ENCODE data around the gene ANAPC16.
A peak's percentile ranks its signal among the peaks of the same experiment; 100 is the strongest.
"Not testable (repeated sequence)": the region's sequence is repeated elsewhere in the genome, so short reads cannot be mapped to it uniquely, and the experiment has no call there.

ANAPC16 gene

DNA sequence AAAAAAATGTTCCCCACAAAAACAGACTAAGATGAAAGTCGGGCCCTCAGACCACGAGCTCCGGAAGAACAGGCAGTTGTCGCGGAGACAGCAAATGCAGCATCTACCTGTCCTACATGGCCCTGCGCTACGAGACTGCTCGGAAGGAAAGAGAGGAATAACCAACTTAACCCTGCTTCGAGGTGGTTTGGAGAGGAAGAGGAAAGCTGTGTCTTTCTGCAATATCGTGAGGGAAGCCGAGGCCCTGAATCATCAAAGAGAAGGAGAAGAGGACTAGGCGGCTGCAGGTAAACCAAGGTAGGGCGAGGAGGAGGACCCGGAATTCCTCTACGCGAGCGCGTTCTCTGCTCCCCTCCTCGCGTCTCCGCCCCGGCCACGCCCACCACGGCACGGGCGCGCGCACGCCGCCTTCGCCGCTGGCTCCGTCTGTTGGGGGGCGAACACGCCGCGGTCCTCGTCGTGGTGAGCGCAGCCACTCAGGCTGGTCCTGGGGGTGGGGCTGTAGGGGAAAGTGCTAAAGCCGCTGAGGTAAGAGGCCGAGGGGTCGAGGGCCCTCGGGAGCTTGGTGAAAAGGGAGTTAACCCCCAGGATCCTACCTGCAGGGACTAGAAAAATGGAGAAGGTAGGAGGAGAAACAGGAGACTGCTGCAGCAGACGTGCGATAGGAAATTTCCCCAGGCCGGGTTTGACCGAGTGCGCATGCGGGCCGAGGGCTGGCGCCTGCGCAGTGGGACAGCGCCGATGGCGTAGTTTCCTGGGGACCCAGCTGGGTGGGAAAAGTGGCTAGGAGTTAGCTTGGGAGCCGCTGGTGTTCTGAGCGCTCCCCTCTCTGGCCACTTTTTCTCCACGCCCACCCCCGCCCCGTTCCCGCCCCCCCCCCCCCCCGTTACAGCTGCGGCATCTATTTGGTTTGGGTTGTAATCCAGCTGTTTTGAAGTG, at the start of gene ANAPC16, which contains the start of gene ASCC1:
Gene ANAPC16, plus strand, starts transcription at position 402 of the 939 bp plus-strand sequence. CDS start 7,903 bp downstream, outside the sequence.
Gene ASCC1, minus strand, starts transcription at position 666 of the 939 bp plus-strand sequence. CDS start 2,978 bp downstream, outside the sequence.
- peak; percentile 93 to 95 for DNase-seq

DNA sequence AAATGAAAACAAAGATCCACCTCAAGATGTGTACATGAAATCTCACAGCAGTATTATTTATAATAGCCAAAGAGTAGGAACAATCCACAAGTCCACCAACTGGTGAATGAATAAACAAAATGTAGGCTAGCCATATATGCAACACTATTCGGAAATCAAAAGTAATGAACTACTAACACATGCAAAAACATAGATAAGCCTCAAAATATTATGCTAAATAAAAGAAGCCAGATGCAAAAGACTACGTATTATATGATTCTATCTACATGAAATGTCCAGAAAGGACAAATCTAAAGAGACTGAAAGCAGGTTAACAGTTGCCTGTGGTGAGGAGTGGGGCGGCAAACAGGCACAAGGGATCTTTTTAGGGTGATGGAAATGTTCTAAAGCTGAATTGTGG, 48.7 kb upstream of the ANAPC16 start:
- no peak for DNase-seq

DNA sequence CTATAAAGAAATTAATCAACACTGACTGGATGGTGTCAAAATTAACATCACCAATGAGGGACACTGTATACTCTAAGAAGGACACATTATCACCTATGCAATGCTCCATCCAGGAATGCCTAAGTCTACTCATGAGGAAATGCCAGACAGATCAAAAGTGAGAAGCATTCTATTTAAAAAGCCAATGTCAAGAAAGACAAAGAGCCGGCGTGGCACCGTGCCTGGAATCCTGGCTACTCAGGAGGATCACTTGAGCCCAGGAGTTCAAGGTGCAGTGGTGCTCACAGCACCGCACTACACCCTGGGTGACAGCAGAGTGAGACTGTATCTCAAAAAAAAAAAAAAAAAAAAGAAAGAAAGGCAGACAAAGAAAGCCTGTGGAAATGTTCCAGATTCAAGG, 45.5 kb upstream of the ANAPC16 start:
- DNase-seq, result no peak

DNA sequence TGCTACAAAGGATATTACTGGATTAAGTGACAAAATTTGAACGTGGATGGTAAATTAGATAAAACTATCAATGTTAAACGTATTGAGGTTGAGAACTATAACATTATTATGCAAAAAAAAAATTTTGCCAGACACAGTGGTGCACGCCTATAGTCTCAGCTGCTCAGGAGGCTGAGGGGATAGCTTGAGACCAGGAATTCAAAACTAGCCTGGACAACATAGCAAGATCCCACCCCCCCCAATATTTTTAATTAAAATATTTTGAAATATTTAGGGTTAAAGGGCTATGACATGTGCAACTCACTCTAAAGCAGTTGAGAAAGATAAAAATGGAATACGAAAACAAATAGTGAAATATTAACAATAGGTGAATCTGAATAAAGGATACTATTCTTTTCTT, 45.1 kb upstream of the ANAPC16 start:
- DNase-seq, result no peak

DNA sequence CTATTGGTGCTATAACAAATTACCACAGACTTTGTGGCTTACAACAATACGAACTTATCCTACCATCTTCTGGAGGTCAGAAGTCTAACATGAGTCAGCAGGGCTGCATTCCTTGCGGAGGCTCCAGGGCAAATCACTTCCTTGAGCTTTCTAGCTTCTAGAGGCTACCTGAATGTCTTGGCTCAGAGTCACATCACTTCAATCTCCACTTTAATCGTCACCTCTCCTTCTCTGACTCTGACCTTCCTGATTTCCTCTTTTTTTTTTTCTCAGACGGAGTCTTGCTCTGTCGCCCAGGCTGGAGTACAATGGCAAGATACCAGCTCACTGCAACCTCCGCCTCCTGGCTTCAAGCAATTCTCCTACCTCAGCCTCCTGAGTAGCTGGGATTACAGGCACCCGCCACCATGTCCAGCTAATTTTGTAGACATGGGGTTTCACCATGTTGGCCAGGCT, 44.6 kb upstream of the ANAPC16 start:
- DNase-seq, result no peak

DNA sequence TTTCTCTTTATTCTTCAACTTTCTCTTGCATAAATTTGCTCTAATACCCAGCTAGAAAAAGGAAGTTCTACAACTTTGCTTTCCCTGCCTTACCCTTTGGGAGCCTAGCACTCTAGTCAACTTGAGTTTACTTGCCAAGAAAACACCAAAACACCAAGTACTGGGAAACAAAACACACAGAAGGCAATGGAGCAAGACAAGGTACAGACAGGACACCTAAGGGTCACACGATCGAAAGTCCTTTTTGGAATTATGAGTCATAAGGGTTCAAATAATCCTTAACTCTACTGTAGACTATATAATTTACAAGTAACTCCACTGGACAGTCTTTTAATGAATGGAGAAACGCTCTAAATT, 42.6 kb upstream of the ANAPC16 start:
- no peak for DNase-seq

DNA sequence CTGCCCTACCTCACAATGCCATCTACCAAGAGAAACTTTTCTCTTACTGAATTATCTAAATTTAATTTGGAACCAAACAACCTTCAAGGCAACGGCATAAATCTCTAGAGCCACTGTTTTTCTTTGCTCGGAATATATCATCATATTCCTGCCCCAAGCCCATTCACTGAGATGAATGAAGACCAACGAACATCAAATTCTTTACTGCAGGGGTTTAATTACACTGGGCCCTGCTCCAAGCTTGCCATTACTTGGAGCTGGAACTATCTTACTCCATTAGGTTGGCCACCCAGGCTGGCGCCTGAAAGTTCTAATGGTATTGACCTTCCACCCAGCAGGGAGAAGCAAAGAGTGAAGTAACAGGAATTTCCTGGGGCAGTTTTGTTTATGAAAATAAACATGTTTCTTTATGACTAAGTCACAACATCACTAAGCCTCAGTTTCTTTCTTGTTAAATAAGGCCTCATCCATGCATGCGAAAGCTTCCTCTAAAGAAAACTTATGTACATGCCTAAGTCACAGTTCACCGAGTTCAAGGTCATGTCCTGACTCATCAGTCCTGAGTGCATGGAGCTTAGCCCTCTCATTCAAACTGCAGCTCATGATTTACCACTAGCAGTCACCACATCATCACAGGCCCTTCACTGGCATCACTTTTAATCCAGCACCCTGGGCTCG, 42.1 kb upstream of the ANAPC16 start:
- no peak for DNase-seq

DNA sequence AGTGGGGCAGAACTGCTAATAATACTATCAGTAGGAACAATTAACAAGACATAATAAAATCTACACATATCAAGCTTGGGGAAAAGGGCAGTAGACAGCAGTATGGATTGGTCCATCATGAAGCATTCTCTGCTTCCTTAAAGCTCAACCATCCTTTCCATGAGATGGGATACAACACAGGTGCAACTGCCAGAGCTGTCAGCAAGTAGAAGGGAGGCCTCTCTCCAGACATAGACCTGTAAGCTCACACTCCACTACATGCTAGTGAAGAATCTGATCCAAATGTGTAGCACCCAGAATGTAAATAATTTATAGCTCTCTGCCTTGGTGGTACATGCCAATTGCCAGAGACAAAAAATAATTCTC, 41.5 kb upstream of the ANAPC16 start:
- no peak for DNase-seq

DNA sequence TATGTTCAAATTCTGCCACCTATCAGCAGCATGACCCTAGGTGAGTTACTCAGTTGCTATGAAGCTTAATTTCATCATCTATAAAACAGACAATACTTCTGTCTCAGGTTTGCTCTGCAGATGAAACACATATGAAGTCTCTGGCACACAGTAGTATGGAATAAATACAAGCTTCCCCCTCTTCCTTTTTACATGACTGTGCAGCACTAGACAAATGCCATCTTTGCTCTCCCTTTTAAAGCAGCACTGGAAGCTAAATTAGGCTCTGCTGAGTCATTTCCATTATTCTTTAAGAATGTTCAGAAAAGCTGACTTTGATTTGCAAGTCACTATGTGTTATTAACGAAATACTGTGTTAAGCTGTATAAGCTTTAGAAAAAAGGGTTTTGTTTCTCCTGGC, 40.7 kb upstream of the ANAPC16 start:
- DNase-seq, result no peak

DNA sequence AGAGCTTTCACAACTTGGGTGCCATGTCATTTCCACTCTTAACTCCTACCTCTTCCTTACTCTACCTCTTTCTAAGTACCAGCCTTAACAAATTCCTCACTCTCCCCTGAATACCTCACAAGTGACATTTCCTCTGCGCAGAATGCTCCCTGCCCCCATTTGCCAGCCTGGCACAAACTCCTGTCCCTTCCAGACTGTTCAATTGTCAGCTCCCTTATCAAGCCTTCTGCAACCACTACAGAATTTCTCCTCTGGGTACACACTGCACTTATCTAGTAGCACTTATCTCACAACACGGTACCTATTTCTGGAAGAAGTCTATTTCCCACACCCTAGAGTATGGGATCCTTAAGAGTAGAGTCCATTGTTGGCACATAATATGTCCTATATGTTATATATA, 39.1 kb upstream of the ANAPC16 start:
- DNase-seq, result no peak

DNA sequence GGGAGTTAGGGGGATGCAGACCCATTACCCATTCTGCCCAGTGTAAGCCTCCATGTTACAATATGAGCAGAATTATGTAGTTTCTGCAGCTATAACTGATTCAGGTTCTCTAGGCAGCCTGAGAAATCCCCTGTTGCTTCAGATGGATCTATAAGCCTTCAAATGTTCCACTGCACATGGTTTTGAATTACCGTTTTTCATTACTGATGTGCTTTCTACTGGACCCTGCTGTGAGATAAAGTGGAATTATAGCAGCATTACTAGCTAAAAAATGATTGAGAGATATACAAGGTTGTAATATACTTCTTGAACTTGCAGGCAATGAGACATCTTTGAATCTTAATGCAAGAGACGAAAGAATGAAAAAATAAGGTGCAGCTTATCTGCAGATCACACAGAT, 38.4 kb upstream of the ANAPC16 start:
- no peak for DNase-seq

DNA sequence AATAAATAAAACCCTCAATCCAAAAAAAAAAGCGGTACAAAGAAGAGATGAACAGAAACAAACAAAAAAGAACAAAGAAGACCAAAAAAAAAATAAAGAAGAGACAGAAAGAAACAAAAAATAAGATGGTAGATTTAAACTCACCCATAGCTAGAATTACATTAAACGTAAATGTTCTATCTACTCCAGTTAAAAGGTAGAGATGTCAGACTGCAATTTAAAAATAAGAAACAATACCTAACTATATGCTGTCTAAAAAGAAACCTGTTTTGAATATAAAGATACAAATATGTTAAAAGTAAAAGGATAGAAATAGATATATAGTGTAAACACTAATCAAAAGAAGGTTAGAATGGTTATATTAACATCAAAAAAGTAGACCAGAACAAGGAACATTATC, 31.7 kb upstream of the ANAPC16 start:
- DNase-seq, result no peak

DNA sequence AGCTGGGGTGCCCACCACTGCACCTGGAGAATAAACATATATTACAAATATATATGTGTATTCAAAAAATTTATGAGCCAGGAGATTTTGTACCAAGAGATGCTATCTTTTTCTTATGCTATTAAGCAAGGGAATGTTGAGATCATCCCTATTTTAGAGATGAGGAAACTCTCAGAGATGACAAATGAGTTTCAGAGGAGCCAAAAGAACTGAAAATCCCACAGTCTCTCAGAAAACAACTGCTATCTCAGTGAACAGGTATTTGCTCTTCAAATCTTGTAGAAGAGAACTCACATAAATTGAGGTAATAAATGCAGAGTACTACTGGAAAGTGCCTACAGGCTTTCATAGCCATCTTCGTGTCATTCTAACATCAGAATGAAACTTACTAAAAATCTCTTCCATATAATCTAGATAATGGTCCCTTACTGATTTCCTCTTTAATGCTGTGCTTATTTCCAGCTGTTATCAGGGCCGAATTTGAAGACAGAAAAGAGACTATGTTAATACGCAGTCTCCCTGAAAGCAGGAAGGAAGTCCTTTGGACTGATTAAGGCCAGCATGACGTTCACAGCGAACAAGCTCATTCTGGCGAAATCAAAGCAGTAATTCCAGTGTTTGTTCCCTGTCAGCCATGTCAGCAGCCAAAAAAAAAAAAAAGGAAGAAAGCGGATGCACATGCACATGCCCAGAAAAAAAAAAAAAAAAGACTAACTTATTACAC, 29.4 kb upstream of the ANAPC16 start:
- DNase-seq, result peak in 1 of 2 donors; percentile 39

DNA sequence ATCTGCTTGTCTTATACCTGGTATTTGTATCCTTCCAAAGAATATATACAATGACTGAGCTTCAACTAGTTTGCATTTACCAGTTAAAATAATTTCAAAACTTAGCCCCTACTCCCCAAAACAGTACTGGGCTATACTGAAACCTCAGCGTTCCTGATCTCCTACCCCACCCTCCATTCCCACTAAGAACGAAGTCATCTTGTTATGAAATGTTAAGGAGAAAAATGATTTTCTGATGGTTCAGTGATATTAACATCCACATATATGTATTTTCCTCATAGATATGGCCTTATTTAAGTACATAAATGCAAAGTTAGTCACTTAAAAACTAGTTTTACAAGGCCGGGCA, 28.9 kb upstream of the ANAPC16 start:
- no peak for DNase-seq

DNA sequence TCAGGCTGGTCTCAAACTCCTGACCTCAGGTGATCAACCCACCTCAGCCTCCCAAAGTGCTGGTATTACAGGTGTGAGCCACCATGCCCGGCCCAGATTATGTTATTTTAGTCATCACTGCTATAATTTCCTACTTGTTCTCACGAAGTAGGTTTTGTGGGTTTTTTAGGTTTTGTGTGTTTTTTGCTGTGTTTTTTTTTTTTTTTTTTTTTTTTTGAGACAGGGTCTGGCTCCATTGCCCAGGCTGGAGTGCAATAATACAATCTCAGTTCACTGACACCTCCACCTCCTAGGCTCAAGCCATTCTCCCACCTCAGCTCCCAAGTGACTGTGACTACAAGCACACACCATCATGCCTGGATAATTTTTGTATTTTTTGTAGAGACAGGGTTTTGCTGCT, 20.9 kb upstream of the ANAPC16 start:
- DNase-seq, result no peak

DNA sequence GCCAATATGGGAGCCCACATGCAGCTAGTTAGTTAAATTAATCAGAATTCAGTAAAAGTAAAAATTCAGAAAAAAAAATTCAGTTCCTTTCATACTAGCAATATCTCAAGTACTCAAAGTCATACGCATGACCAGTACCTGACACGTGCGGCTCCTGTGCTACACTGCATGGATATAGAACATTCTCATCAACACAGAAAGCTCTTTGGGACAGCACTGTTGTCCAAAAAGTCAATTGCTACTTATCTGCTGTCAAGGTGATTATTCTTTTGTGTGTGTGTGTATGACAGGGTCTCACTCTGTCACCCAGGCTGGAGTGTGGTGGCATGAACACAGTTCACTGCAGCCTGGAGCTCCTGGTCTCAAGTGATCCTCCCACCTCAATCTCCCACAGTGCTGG, 14.9 kb upstream of the ANAPC16 start:
- no peak for DNase-seq

DNA sequence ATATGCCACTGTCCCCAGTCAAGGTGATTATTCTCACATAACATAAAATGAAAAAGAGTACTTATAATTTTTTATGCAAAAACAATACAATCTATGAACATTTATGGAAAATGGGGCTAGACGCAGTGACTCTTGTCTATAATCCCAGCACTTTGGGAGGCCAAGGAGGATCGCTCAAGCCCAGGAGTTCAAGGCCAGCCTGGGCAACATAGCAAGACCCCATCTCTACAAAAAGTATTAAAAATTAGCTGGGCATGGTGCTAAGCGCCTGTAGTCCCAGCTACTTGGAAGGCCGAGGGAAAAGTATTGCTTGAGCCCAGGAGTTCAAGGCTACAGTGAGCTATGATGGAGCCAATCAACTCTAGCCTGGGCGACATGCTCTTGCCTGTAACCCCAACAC, 14.5 kb upstream of the ANAPC16 start:
- DNase-seq, result no peak

DNA sequence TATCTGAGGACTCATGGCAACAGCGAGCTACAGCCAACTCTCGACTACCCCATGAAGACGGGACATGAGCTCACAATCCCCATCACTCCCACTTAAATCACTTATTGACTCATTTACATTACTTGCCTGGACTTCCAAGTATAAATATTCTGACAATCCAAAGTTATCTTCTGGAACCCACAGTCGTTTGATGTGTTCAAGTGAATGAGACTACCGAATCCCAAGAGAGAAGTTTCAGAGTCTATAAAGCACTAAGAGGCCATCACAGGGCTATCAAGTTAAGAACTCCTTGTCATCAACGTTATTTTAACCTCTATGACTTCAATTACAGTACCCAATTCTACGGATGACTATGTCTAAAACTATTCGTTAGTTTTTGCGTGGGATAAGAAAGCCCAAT, 11.5 kb upstream of the ANAPC16 start:
- DNase-seq, result no peak

DNA sequence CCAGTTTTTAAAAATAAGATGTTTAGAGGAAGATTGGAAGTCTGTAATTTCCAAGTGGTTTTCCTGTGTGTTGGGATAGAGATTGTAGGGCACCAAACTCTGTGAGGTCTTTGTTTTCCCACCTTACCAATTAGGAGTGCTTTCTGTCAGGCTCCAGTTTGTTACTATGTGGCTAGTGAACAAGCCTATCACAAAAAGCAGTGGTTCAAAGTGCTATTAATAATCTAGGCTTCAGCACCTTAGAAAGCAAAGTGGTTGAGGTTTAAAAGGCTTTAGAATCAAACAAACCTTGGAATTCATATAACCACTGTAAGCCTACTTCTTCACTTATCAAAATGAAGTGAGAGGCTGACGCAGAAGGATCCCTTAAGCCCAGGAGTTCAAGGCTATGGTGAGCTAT, 11.1 kb upstream of the ANAPC16 start:
- no peak for DNase-seq

DNA sequence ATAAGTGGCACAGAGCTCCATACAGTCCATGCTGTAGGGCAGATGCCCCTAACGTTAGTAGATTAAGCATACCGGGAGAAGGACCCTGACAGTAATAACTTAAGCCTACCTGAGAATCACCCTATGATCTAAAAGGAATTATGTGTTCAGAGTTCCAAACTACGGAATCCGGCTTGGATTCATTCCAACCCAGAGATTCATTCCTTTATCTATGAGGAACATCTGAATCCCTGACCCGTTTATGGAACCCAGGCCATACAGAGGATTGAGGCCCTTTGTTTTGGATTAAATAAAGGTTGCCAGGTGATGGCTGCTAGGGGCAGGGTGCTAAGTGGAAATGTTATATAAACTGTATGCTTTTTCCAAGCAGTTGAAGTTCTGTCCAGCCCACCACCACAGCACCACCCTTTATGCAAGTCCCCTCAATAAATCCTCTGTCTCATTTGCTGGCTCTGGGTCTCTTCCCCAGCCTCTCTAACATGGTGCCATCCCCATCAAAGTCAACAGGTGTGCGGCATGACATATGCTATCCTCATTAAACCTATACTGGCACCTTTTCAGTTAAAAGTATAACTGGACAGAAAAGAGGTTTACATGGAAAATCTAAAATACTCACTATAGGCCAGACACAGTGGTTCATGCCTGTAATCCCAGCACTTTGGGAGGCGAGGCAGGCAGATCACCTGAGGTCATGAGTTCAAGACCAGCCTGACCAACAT, 9.1 kb upstream of the ANAPC16 start:
- DNase-seq, result no peak

DNA sequence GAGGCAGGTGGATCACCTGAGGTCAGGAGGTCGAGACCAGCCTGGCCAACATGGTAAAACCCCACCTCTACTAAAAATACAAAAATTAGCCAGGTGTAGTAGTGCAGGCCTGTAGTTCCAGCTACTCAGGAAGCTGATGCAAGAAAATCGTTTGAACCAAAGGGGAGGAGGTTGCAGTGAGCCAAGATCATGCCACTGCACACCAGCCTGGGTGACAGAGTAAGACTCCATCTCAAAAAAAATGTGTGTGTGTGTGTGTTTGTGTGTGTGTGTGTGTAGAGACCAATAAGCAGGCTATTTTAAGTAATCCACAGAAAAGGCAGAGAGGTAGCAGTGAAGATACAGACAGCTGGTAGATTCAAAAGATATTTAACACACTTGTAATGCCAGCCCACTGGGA, 7.3 kb upstream of the ANAPC16 start:
- DNase-seq, result not testable (repeated sequence)

DNA sequence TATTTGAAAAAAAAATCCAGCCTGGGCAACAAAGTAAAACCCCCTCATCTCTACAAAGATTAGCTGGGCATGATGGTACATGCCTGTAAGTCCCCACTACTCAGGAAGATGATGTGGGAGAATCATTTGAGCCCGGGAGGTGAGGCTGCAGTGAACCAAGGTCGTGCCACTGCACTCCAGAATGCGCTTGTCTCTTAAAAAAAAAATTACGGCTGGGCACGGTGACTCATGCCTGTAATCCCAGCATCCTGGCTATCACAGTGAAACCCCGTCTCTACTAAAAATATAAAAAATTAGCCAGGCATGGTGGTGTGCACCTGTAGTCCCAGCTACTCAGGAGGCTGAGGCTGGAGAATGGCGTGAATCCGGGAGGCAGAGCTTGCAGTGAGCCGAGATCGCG, 4.4 kb upstream of the ANAPC16 start:
- not testable (repeated sequence) for DNase-seq

DNA sequence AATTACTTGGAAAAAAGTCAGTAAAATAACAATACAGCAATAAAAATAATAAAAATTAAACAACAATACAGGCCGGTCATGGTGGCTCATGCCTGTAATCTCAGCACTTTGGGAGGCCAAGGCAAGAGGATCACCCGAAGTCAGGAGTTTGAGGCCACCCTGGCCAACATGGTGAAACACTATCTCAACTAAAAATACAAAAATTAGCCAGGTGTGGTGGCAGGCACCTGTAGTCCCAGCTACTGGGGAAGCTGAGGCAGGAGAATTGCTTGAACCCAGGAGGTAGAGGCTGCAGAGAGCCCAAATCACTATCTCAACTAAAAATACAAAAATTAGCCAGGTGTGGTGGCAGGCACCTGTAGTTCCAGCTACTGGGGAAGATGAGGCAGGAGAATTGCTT, 4.0 kb upstream of the ANAPC16 start:
- DNase-seq, result not testable (repeated sequence)

Measured in CD4-positive, alpha-beta T cell treated with Interleukin-4 for 1 hour (primary cell).